ENCODE measurements around the gene KLHL29. TPM values are rescaled to one million over a fixed set of nuclear protein-coding genes. Genes with fewer than 3 reads are reported as not detected.

The KLHL29 gene
- total RNA-seq, 2 donors from 2014 or later, result 2.0 to 2.9 TPM

DNA sequence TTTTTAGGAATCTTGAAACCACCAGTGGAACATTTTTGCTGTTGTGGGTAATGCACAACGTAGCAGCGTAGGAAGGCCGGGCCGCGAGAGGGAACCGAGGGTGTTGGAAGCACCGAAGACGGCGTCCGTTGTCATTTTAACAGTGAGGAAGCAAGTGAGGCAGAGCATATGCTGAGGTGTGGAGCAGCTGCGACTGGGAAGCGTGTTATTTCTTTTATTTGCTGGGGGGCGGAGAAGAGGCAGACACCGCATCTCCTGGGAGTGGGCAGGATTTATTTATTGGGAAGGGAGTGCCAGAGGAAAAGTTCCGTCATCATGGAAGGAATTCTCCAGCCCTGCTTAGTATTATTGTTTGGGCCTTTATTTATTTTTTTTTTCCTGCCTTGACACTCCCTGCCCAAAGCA, 232.8 kb downstream of the KLHL29 start:
- no peak for TF ChIP-seq CTCF (IDR thresholded peaks at IDR 0.05)
- Histone ChIP-seq H3K27ac (peak overlapping the region; percentile 24), H3K27me3 (no peaks in the 10 kb centered on the region), H3K9ac (ENCODE audit: low read depth in 2 of 2, low read length in 2 of 2) (no peak overlapping the region), H3K36me3 (no peaks in the 10 kb centered on the region), H3K9me3 (no peaks in the 10 kb centered on the region), H3K4me3 (no peak overlapping the region), H3K4me1 (no peaks in the 10 kb centered on the region)
- no peak for DNase-seq
- intact Hi-C loops (cut with DNase I), result no loop called here

- Histone ChIP-seq H3K36me3 (no peaks in the 10 kb centered on the region), H3K27ac (peak overlapping the region; percentile 24), H3K9me3 (no peaks in the 10 kb centered on the region), H3K9ac (ENCODE audit: low read depth in 2 of 2, low read length in 2 of 2) (no peak overlapping the region), H3K27me3 (no peaks in the 10 kb centered on the region), H3K4me1 (no peaks in the 10 kb centered on the region), H3K4me3 (no peak overlapping the region)
- intact Hi-C loops (cut with DNase I), result no loop called here
- no peak for TF ChIP-seq CTCF (IDR thresholded peaks at IDR 0.05)
- DNase-seq, result no peak
These were observed 233.3 kb downstream of the KLHL29 start for GRCh38 chr2:23618265-23618664.

GRCh38 chr2:23618794-23619530, 234.0 kb downstream of the KLHL29 start:
- H3K9me3 ChIP-seq, result no peaks in the 10 kb centered on the region
- no peaks in the 10 kb centered on the region for H3K36me3 ChIP-seq
- no peak for DNase-seq
- no peak overlapping the region for H3K27ac ChIP-seq
- H3K27me3 ChIP-seq, result no peaks in the 10 kb centered on the region
- intact Hi-C loops (cut with DNase I), result no loop called here
- TF ChIP-seq CTCF (IDR thresholded peaks at IDR 0.05), result no peak
- H3K4me1 ChIP-seq, result no peaks in the 10 kb centered on the region
- H3K9ac ChIP-seq (ENCODE audit: low read depth in 2 of 2, low read length in 2 of 2), result no peak overlapping the region
- H3K4me3 ChIP-seq, result no peak overlapping the region

DNA sequence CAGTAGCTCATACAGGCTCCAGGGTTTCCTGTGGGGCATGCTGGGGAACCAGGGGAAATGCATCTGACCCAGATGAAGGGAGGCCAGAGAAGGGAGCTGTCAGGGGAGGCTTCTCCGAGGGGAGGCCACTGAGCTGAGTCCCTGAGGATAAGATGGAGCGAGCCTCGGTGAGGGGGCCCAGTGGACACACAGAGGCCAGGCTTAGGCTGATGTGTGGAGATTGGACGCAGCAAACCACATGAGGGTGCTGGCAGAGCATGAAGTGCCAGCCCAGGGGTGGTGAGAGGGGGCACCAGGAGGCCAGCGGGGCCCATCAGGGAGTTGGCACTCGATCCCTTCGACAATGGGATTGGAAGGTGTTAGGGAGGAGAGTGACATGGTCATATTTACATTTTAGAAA, 235.0 kb downstream of the KLHL29 start:
- H3K27me3 ChIP-seq, result no peaks in the 10 kb centered on the region
- no peak overlapping the region for H3K9ac ChIP-seq (ENCODE audit: low read depth in 2 of 2, low read length in 2 of 2)
- H3K36me3 ChIP-seq, result no peaks in the 10 kb centered on the region
- intact Hi-C loops (cut with DNase I), result no loop called here
- no peaks in the 10 kb centered on the region for H3K9me3 ChIP-seq
- DNase-seq, result no peak
- no peak for TF ChIP-seq CTCF (IDR thresholded peaks at IDR 0.05)
- no peaks in the 10 kb centered on the region for H3K4me1 ChIP-seq
- no peak overlapping the region for H3K4me3 ChIP-seq
- H3K27ac ChIP-seq, result no peak overlapping the region

GRCh38 chr2:23620841-23621341, 235.9 kb downstream of the KLHL29 start:
- no peaks in the 10 kb centered on the region for H3K27me3 ChIP-seq
- no peak overlapping the region for H3K4me3 ChIP-seq
- no peak for DNase-seq
- no peak overlapping the region for H3K27ac ChIP-seq
- no peaks in the 10 kb centered on the region for H3K9me3 ChIP-seq
- TF ChIP-seq CTCF (IDR thresholded peaks at IDR 0.05), result no peak
- no peaks in the 10 kb centered on the region for H3K36me3 ChIP-seq
- peak overlapping the region in 1 of 2 donors; percentile 18 for H3K9ac ChIP-seq (ENCODE audit: low read depth in 2 of 2, low read length in 2 of 2)
- H3K4me1 ChIP-seq, result no peaks in the 10 kb centered on the region
- intact Hi-C loops (cut with DNase I), result no loop called here

All from colonic mucosa (tissue), 4 donors.